ES-I3 (cell line): Measurements from ENCODE around the gene AMOTL2.

Source experiments
- H3K36me3 ChIP-seq: 2 replicates; pipeline ENCODE4 v1.6.1; 2013; ENCODE audit warnings: mild to moderate bottlenecking, low read length, control low read depth, moderate library complexity; ENCODE audit not compliant: insufficient read depth
- H3K4me1 ChIP-seq: 2 replicates; pipeline ENCODE4 v1.6.1; 2013; ENCODE audit warnings: mild to moderate bottlenecking, control low read depth, low read length; ENCODE audit not compliant: insufficient read depth
- H3K9ac ChIP-seq: 2 replicates; pipeline ENCODE4 v1.6.1; 2013; ENCODE audit warnings: low read depth, mild to moderate bottlenecking, low read length, moderate library complexity
- H3K9me3 ChIP-seq: 2 replicates; pipeline ENCODE4 v1.6.1; 2013; ENCODE audit warnings: mild to moderate bottlenecking, low read length, moderate library complexity; ENCODE audit not compliant: control insufficient read depth, insufficient read depth

AMOTL2 gene

DNA sequence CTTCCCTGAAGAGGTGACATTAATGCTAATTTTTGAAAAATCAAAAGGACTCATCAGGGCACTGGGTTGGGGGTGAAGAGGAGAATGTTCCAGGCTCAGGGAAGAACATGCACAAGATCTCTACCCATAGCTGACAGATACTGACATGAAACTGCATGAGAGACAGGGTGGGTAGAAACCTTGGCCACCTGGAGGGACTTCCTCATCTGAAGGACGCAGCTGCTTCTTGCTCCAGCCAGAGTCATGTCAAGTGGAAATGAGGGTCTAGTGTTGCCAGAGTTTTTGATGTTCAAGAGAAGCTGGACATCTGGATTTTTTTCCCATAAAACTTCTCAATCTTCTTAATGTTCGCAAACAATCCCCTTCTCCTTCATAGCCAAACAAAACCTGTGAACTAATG lies 29.7 kb downstream of the AMOTL2 start:
- no peak overlapping the region for H3K9ac ChIP-seq
- no peaks in the 10 kb centered on the region for H3K4me1 ChIP-seq
- H3K9me3 ChIP-seq = no peaks in the 10 kb centered on the region; the same call in 1 of the 2 replicates
- H3K36me3 ChIP-seq = no peaks in the 10 kb centered on the region; the same call in 1 of the 2 replicates

DNA sequence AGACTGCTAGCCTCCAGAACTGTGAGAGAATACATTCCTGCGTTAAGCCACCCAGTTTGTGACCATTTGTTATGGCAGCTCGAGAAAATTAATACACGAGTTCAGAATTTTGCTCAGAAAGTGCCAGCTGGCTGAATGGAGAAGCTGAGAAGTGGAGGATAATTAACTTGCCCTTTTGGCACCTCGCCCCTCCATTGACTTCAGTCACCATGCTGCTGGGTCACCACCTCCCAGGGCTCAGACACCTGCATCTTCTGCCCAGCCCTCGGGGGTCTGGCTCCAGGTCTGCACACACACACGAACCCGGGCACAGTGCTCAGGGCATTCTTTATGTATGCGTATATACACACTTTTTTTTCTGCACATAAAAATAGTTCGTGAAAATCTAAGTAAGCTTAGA lies 32.0 kb downstream of the AMOTL2 start:
- Histone ChIP-seq H3K4me1 (no peaks in the 10 kb centered on the region), H3K36me3 (no peaks in the 10 kb centered on the region), H3K9me3 (no peaks in the 10 kb centered on the region; the same call in 1 of the 2 replicates), H3K9ac (no peak overlapping the region)

DNA sequence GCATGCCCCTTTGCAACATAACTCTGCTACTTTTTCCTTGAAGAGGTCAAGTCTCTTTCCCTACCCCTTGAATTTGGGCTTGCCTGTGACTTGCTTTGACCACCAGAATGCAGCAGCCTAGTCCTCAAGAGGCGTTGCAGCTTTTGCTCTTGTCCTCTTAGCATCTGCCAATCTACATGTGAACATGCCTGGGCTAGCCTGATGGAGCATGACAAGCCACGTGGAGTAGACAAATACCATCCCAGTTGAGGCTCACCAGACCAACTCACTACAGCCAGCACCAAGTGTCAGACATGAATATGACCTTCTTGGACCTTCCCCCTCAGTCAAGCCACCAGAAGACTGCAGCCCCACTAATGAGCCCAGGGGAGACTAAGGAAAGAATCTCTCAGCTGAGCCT lies 32.9 kb downstream of the AMOTL2 start:
- no peak overlapping the region for H3K9ac ChIP-seq
- H3K4me1 ChIP-seq = no peaks in the 10 kb centered on the region
- no peaks in the 10 kb centered on the region; the same call in 1 of the 2 replicates for H3K9me3 ChIP-seq

DNA sequence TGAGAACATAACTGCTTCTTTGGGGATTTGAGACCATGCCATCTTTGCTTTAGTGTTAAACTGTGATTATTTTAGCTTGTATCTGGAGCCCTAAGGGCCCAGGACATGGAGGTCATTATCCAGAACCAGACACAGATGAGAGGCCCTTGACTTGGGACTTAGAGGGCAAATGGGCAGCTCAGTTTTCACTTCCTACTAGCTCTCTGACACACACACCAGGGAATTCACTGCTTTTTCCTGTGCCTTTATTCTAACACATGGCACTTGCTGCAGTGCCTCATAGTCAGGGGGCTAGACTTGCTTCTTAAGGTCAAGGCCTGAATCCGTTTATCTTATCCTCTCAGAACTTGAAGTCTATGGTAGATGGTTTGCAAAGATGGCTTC lies 33.3 kb downstream of the AMOTL2 start:
- Histone ChIP-seq H3K9me3 (no peaks in the 10 kb centered on the region), H3K36me3 (no peaks in the 10 kb centered on the region), H3K4me1 (no peaks in the 10 kb centered on the region), H3K9ac (no peak overlapping the region)

More for the DNA sequence above, 32.9 kb downstream of the AMOTL2 start:
- no peaks in the 10 kb centered on the region for H3K36me3 ChIP-seq

DNA sequence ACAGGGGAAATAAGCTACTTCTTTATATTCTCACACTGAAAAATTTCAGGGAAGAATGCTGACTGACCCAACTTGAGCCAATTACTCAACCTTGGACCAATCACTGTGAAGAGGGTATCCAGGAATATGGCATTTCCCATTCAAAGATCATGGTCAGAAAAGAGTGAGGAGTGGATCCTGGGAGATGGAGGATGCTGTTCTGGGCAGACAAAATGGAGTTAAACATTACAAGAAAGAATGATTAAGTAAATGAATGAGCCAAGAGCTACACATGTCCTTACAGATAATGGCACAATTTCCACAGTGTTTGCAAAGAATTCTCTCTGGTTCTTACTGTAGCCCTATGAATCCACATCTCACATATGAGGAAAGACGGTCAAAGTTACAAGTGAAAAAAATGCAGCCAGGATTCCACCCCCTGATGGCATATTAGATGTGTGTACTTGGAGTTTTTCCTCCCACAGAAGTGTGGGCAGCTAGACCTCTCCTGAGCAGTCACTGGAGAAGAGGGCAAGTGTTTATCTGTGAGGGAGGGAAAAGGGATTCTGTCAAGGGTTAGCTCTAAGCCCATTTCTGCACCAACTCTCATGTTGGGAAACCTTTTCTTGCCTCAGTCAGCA lies 33.8 kb downstream of the AMOTL2 start:
- Histone ChIP-seq H3K36me3 (no peaks in the 10 kb centered on the region), H3K4me1 (0 out of 2 replicates have a peak, but pooled peaks cover under 1% of the 10 kb centered on the region), H3K9ac (no peak overlapping the region), H3K9me3 (no peaks in the 10 kb centered on the region)

DNA sequence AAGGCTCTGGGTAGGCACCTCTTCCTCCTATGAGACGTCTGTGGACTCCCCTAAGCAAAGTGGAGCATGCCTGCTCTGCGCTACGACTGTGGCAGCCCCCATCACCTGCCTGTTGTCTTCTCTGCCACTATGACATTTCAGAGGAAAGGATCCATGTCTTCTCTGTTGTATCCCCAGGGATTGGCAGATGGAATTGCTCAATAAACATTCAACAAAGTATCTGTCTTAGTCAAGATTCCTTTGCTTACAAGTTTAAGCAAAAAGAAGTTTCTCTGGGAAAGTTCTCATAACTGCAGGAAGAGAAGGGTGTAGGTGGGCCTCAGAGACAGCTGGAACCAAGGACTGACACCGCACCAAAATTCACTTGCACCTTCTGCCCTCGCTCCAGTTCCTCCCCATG lies 34.3 kb downstream of the AMOTL2 start:
- Histone ChIP-seq H3K36me3 (no peaks in the 10 kb centered on the region), H3K9me3 (no peaks in the 10 kb centered on the region), H3K4me1 (peaks cover 6% of the 10 kb centered on the region), H3K9ac (no peak overlapping the region)

DNA sequence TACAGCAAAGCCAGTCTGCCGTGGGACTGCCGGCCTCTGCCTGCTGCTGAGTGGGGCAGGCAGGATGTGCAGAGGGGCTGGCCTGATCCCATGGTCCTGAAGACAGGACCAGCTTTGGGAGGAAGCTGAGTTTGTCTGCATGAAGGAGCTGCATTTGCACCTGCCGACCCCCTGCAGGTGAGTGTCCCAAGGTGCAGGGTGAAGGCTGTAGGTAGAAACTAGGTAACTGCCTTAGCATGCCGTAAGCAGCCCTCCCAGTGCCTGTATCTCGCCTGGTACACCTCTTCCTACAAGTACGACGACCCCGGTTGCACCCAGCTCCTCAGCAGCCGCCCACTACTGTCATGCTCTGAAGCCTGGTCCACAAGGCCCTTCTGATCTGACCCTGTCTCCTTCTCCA lies 34.9 kb downstream of the AMOTL2 start:
- Histone ChIP-seq H3K9ac (no peak overlapping the region), H3K4me1 (peaks cover 12% of the 10 kb centered on the region), H3K9me3 (no peaks in the 10 kb centered on the region), H3K36me3 (no peaks in the 10 kb centered on the region)

DNA sequence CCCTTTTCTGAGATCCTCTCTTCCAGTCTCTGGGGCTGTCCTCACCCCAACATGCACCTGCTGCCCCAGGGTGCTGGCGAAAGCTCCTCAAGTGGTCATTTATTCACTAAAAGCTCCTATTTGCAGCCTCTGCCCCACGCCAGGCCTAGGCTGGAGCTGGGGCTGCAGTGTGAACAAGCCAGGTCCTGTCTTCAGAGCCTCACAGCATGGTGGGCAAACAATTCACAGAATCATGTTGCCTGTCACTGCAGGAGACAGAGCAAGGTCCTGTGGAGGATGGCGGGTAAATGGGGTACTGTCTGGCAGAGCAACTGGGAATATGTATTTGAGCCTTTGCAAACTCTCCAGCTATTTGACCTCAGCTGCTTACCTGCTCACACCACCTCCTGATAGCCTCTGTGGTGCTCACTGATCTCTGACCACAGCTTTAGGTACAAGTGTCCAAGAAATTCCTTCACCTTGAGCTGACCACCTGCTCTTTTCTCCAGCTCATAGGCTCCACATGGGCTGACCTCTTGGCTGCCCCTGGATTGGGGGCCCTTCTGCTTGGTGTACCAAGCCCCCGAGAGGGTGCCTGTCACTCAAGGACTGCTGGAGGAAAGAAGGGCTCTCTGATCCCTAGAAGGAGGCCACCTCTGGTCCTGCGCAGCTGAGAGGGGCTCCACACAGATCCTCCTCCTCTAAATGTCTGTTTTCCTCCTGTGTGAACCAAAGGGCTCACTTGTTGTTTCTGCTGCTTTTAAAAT lies 35.6 kb downstream of the AMOTL2 start:
- H3K9me3 ChIP-seq = no peaks in the 10 kb centered on the region
- H3K9ac ChIP-seq = no peak overlapping the region
- H3K36me3 ChIP-seq = no peaks in the 10 kb centered on the region
- peaks cover 18% of the 10 kb centered on the region for H3K4me1 ChIP-seq

DNA sequence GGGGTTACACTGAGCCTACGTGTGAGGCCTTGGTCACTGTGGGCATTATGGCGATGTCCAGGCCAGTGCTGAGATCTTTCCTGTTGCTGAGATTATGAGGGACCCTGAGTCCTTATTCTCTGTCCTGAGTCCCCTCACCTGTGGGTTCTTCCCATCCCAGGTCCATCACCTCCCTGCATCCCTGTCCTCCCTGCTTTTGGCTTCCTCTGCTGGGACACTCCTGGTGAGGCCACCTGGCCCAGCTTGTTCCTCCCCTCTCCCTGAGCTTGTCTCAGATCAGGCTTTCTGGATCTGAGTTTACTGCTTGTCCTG lies 36.1 kb downstream of the AMOTL2 start:
- Histone ChIP-seq H3K9me3 (no peaks in the 10 kb centered on the region), H3K4me1 (peaks cover 24% of the 10 kb centered on the region), H3K36me3 (no peaks in the 10 kb centered on the region), H3K9ac (no peak overlapping the region)

DNA sequence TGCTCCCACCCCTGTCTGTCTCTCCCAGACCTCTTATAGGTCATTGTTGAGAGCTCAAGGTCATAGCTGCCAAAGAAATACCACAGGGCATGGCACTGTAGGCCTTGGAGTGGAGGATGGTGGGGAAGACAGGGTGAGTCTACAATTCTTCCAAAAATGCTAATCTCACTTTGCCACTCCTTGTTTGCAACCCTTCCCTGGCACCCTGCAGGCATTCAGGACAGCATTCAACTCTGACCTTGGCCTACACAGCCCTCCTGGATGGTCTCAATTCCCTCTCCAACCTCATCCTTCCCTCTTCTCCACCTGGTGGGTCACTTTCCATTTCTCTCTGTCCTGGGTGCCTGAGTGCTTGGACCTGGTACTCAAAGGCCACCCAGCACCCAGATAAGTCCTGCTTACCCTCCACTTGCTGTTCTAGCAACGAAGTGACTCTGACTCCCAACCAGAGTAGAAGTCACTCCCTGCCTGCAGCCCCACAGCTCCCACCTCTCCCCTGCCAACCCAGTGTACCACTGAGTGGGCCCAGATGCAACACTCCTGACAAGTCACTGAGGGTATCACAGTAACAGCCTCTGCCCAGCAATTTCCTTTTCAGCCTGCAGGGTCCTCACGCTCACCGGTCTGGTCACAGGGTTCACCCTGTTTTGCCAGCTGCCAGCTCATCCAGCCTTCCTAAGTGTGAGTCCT lies 36.6 kb downstream of the AMOTL2 start:
- Histone ChIP-seq H3K9ac (no peak overlapping the region), H3K9me3 (no peaks in the 10 kb centered on the region), H3K4me1 (peaks cover 26% of the 10 kb centered on the region), H3K36me3 (no peaks in the 10 kb centered on the region)

DNA sequence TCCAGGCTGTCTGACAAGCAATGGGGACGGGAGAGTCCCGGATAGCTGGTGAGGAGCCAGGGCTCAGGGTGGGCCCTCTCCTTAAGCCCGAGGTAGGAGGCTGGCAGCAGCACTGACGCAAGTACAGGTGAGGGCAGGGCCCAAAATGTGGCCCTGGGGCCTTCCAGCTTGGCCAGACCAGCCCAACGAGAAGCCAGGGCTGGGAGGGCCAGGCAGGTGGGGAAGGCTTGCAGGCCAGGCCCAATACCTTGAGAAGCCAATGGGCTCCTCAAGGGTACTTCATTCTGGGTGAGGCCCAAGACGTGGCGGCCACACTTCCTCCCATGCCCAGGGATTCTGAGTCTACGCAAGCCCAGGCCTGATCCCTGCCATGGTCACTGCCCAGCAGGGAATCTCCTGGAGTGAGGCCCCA lies 37.2 kb downstream of the AMOTL2 start:
- Histone ChIP-seq H3K9ac (no peak overlapping the region), H3K36me3 (no peaks in the 10 kb centered on the region), H3K4me1 (peaks cover 32% of the 10 kb centered on the region), H3K9me3 (no peaks in the 10 kb centered on the region)

DNA sequence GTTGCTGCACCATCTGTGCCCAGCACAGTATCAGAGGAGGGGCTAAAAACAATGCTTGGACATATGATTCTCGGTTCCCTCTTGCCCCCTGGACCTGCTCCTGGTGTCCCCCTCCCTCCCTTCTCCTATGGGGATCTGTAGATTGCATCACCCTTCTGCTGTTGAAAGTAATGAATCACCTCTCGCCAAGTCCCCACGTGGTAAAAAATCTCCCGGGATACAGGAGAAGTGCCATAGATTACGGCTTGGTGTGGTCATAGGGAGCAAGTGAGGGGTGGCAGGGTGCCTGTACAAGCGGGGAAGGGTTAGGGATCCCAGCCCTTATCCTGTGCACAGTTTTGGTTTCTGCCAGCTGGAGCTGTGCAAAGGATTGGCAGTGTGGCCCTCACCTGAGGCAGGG lies 37.7 kb downstream of the AMOTL2 start:
- Histone ChIP-seq H3K9me3 (no peaks in the 10 kb centered on the region), H3K4me1 (peaks cover 37% of the 10 kb centered on the region)

DNA sequence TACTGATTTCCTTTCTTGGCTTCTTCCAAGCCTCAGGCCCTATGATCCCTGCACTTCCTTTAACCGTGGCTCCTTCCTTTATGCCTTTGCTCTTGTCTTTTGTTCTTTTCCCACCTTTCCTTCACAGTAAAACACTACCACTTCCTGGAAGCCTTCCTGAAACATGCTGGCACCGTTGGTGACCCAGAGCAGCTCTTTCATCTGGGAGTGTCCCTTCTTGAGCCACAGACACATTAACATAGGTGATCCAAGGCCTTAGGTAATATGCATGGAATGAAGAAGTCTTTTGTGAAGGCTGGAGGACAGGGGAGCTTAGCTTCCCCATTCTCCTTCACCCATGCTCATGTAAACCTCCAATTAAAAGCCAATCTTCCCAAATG lies 39.4 kb downstream of the AMOTL2 start:
- Histone ChIP-seq H3K9me3 (no peaks in the 10 kb centered on the region), H3K36me3 (no peaks in the 10 kb centered on the region), H3K9ac (no peak overlapping the region), H3K4me1 (peaks cover 54% of the 10 kb centered on the region)

More for the DNA sequence above, 37.7 kb downstream of the AMOTL2 start:
- no peaks in the 10 kb centered on the region for H3K36me3 ChIP-seq
- no peak overlapping the region for H3K9ac ChIP-seq

DNA sequence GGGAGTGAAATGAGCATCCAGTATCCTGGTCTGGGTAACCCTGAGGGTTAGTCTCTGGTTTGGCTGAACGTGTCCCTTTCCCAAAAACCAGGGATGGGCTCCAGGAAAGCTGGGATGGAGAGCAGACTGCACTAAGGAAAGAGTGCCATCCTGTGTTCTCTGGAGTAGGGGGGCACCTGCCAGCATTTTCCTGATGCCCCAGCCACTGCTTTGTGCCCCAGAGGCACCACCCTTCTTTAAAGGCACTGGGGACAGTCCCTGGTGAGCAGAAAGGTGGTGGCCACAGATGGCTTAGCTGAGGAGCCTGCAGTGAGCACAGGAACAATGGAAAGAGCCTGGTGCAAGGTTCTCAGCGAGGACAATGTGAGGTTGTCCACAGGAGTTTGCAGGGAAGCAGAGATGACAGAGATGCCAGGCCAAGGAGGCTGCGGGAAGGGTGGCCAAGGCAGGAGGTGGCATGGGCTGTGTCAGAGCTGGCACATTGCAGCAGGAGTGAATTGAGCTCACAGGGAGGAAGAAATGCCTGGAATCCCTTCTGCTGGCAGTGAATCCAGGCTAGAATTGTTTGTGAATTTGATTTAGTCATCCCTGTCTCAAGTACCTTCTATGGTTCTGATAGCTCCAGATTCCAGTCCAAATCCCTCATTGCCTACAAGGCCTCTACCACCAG lies 39.9 kb downstream of the AMOTL2 start:
- Histone ChIP-seq H3K4me1 (peaks cover 58% of the 10 kb centered on the region), H3K36me3 (no peaks in the 10 kb centered on the region), H3K9ac (no peak overlapping the region), H3K9me3 (no peaks in the 10 kb centered on the region)
